GM13977 (cell line): ENCODE measurements around the gene RGS16.

Experiments used
- DNase-seq: peaks from one replicate; pipeline ENCODE4 v3.0.0; 2012; ENCODE audit warnings: low spot score
- CTCF ChIP-seq: IDR thresholded peaks from 2 replicates; pipeline ENCODE4 v1.5.1; 2012; ENCODE audit warnings: mild to moderate bottlenecking, control low read depth; ENCODE audit not compliant: insufficient read depth; ENCODE audit errors: extremely low read depth, missing control alignments
- in situ Hi-C: fragments of 300-500 bp; cut with MboI; formaldehyde crosslinking; loops from one replicate; pipeline ENCODE4 v1.12.0; 2022; ENCODE audit warnings: low sequenced_read_pairs, low pct_unique_long_range_greater_than_20kb, mixed read lengths, inconsistent platforms; ENCODE audit not compliant: unreplicated experiment

RGS16 gene

GRCh38 chr1:182617734-182618351, 13.7 kb upstream of the RGS16 start:
- no peak for DNase-seq
- TF ChIP-seq CTCF: no peak
- in situ Hi-C loops: no loop called here

- no peak for DNase-seq
- in situ Hi-C loops: no loop called here
- TF ChIP-seq CTCF: no peak
Observed at GRCh38 chr1:182617014-182617429, 12.8 kb upstream of the RGS16 start.

- no peak for TF ChIP-seq CTCF
- peak; percentile 80 for DNase-seq
- in situ Hi-C loops: no loop called here
Observed at GRCh38 chr1:182616130-182617013, 12.2 kb upstream of the RGS16 start.

GRCh38 chr1:182615468-182616129, 11.4 kb upstream of the RGS16 start:
- in situ Hi-C loops: no loop called here
- no peak for TF ChIP-seq CTCF
- DNase-seq: no peak

GRCh38 chr1:182614796-182615454, 10.7 kb upstream of the RGS16 start:
- in situ Hi-C loops: no loop called here
- peak; percentile 38 for TF ChIP-seq CTCF
- peak; percentile 66 for DNase-seq

- DNase-seq: no peak
- in situ Hi-C loops: no loop called here
- no peak for TF ChIP-seq CTCF
Observed at GRCh38 chr1:182611787-182612186, 7.6 kb upstream of the RGS16 start.
